ENCODE data around the gene SETD3.

DNA sequence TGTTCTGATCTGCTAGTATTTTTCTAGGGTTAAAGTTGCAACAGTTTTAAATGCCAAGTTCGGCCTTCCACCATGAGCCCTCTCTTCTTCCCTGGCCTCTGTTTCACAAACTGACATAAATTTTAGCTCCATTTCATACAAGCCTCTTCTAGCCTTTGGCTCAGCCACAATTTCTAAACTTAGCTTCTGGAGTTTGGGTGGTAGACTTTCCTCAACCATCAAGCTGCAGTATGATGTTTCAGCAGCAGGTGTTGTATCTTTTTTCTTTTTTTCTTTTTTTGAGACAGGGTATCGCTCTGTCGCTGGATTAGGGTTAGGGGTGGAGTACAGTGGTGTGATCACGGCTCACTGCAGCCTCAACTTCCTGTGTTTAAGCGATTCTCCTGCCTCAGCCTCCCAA is 29.4 kb downstream of the SETD3 start:
- TF ChIP-seq, protein P1, sequence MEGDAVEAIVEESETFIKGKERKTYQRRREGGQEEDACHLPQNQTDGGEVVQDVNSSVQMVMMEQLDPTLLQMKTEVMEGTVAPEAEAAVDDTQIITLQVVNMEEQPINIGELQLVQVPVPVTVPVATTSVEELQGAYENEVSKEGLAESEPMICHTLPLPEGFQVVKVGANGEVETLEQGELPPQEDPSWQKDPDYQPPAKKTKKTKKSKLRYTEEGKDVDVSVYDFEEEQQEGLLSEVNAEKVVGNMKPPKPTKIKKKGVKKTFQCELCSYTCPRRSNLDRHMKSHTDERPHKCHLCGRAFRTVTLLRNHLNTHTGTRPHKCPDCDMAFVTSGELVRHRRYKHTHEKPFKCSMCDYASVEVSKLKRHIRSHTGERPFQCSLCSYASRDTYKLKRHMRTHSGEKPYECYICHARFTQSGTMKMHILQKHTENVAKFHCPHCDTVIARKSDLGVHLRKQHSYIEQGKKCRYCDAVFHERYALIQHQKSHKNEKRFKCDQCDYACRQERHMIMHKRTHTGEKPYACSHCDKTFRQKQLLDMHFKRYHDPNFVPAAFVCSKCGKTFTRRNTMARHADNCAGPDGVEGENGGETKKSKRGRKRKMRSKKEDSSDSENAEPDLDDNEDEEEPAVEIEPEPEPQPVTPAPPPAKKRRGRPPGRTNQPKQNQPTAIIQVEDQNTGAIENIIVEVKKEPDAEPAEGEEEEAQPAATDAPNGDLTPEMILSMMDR (IDR thresholded peaks at IDR 0.05): no peak
- TF ChIP-seq POLR2AphosphoS5 (IDR thresholded peaks at IDR 0.05): no peak
- TF ChIP-seq POLR2A (IDR thresholded peaks at IDR 0.05): no peak

Data from stomach (tissue), 4 donors.